Activated CD4-positive, alpha-beta T cell treated with anti-CD3 and anti-CD28 coated beads, Interleukin-2, amount 50 U/mL, for 24 hours (primary cell): ENCODE measurements around the gene SLC4A9.
"Not testable (repeated sequence)": the region's sequence is repeated elsewhere in the genome, so short reads cannot be mapped to it uniquely, and the experiment has no call there.

Experiments used
- DNase-seq, 2 donors: peaks; one replicate each; pipeline ENCODE4 v3.0.0-alpha.2; 2020; ENCODE audit warnings: low read depth in 1 of 2, low spot score in 1 of 2

Gene SLC4A9

GRCh38 chr5:140399979-140400729 is 40.2 kb downstream of the SLC4A9 start:
- peak in 1 of 2 donors; percentile 34 for DNase-seq

GRCh38 chr5:140400730-140401361 is 40.9 kb downstream of the SLC4A9 start:
- peak; percentile 72 to 85 for DNase-seq

- peak; percentile 83 to 97 for DNase-seq
Measured at GRCh38 chr5:140401362-140402257, 41.6 kb downstream of the SLC4A9 start, which contains the start of gene ANKHD1. Gene ANKHD1, plus strand, starts transcription at chr5:140401833. Its CDS starts 135 bp downstream, at chr5:140401968.

- DNase-seq, result peak; percentile 16 to 41
Measured at GRCh38 chr5:140402258-140403074, 42.5 kb downstream of the SLC4A9 start.

DNA sequence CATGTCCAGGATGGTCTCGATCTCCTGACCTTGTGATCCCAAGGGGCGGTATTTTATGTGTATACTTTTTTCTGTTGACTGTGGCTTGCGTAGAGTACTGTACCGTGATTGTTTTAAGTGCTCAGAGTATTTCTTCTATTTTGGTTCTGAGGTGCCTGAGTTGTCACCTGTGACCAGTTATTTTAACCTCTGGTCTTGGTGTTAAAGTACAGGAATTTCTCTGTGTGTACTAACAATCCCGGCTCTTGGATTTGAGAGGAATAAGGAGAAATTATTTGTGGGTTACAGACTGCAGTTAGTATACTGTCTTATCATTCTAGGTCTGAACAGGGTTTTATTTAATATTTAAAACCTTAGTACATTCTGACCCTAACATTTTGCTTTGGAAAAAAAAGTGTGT is 43.6 kb downstream of the SLC4A9 start:
- no peak for DNase-seq

DNA sequence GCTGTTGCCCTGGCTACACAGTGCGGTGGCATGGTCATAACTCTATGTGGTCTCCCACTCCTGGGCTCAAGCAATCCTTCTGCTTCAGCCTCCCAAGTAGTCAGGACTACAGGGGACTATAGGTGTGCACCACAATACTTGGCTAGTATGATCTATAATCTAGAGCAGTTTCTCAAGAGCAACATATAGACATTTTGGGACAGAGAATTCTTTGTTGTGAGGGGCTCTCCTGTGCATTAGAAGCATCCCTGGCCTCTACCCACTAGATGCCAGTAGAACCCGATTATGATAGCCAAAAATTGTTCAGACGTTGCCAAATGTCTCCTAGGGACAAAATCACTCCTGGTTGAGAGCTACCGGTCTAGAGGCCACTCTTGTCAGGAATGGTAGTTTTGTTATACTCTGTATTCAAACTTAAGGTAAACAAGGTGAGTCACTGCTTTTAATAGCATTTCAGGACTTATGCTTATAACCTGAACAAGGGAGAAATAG is 48.8 kb downstream of the SLC4A9 start:
- no peak for DNase-seq

GRCh38 chr5:140413230-140413629 is 53.2 kb downstream of the SLC4A9 start:
- DNase-seq, result no peak

GRCh38 chr5:140417235-140417634 is 57.2 kb downstream of the SLC4A9 start:
- DNase-seq, result no peak

DNA sequence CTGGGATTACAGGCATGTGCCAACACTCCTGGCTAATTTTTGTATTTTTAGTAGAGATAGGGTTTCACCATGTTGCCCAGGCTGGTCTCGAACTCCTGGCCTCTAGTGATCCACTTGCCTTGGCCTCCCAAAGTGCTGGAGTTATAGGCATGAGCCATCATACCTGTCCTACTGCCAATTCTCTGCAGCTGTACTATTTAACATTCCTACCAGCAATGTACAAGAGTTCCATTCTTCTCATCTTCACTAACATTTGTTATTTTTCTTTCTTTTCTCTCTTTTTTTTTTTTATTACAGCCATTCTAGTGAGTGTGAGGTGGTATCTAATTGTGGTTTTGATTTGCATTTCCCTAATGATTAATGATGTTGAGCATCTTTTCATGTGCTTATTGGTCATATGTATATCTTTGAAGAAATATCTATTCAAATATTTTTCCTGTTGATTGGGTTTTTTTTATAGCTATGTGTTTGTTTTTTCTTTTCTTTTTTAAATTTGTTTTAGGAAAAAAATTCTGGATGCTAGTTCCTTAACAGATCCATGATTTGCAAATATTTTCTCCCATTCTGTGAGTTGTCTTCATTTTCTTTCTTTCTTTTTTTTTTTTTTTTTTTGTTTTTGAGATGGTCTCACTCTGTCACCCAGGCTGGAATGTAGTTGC is 59.0 kb downstream of the SLC4A9 start:
- DNase-seq, result no peak

- DNase-seq, result no peak
Measured at GRCh38 chr5:140420226-140420570, 60.2 kb downstream of the SLC4A9 start.

GRCh38 chr5:140420665-140421361 is 60.8 kb downstream of the SLC4A9 start:
- no peak for DNase-seq

GRCh38 chr5:140421375-140421774 is 61.4 kb downstream of the SLC4A9 start:
- not testable (repeated sequence) for DNase-seq

DNA sequence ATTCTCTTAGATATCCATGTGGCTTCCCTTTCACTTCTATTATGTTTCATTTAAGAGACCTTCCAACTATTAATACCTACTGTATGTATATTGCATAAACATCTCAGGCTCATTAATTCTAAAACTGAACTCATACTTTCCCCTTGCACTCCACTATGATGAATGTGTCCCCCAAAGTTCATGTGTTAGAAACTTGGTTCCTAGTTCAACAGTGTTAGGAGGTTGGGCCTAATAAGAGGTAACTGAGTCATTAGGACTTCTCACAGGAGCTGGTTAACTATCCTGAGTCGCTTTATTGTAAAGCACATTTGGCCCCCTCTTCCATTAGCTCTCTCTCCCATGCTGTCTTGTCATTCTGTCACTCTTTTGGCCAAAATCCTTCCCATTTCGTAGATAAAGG is 63.6 kb downstream of the SLC4A9 start:
- DNase-seq, result no peak

GRCh38 chr5:140424135-140424534 is 64.1 kb downstream of the SLC4A9 start:
- no peak for DNase-seq
